ENCODE data around the gene KCNT1. TPM values are rescaled to one million over a fixed set of nuclear protein-coding genes. Genes with fewer than 3 reads are reported as not detected.

Gene KCNT1
- total and polyA plus RNA-seq, 2 donors (not counting 3 experiments of a cell fraction or from before 2014, with no cell fraction given): not detected

GRCh38 chr9:135737840-135738521, 36.0 kb downstream of the KCNT1 start:
- dilution Hi-C loops (cut with MboI; ENCODE audit: extremely low pct_ligation_motif_present, low sequenced_read_pairs): no loop called here
- TF ChIP-seq GATA2 (IDR thresholded peaks at IDR 0.05; ENCODE audit: insufficient read depth, insufficient read length, low read depth, low read length) (no peak), MYC (IDR thresholded peaks at IDR 0.05; ENCODE audit: low read depth, low read length) (no peak), POLR2AphosphoS5 (IDR thresholded peaks at IDR 0.05; ENCODE audit: insufficient read depth, low read depth, low read length) (no peak), FOS (IDR thresholded peaks at IDR 0.05; ENCODE audit: borderline replicate concordance, insufficient read depth, low read length) (no peak)

More at GRCh38 chr9:135737840-135738521, 36.0 kb downstream of the KCNT1 start:
- intact Hi-C loops (cut with micrococcal nuclease): loop anchor here (5.0 kb wide), 1 partner anchor 36 kb away; the partner anchor contains the start of gene KCNT1
- DNase-seq (ENCODE audit: low read depth, low spot score) (no peak), FAIRE-seq (no peak)
- H3K4me1 ChIP-seq (ENCODE audit: control insufficient read depth, extremely low read depth, insufficient read depth, low read length): no peaks in the 10 kb centered on the region
- POLR2A ChIA-PET: no interaction called here
- no peaks in the 10 kb centered on the region for H3K9me1 ChIP-seq (replicated peaks; ENCODE audit: control insufficient read depth, extremely low read depth, insufficient read depth, low read length)
- H3K4me3 ChIP-seq (replicated peaks in 1 of 3; ENCODE audit: insufficient read depth in 1 of 3, low read depth in 1 of 3, low read length in 3 of 3): no peak overlapping the region
- no peaks in the 10 kb centered on the region for H3K79me2 ChIP-seq (ENCODE audit: control insufficient read depth, insufficient read depth, low read length)
- H3K27me3 ChIP-seq (ENCODE audit: control insufficient read depth in 2 of 2, insufficient read depth in 2 of 2, low read length in 2 of 2): peaks cover 2 to 7% of the 10 kb centered on the region in 2 experiments
- BruUV-seq (replicated peaks): no TSS peak
- no peak overlapping the region for H3K27ac ChIP-seq (ENCODE audit: insufficient read depth, low read depth, low read length)
- H3K9ac ChIP-seq (replicated peaks; ENCODE audit: extremely low read depth, insufficient read depth, low read length): no peak overlapping the region
- CTCF ChIA-PET: interaction anchor here (0.7 kb wide), 1 partner anchor 8 kb away, joined by 3 read pairs; no protein-coding TSS in a partner anchor
- no peaks in the 10 kb centered on the region for H3K9me3 ChIP-seq (replicated peaks; ENCODE audit: control insufficient read depth, insufficient read depth, low read length)
- no peak overlapping the region for H2AFZ ChIP-seq (ENCODE audit: low read depth, low read length)
- H3K4me2 ChIP-seq (ENCODE audit: insufficient read depth, low read length): no peak overlapping the region
- no peaks in the 10 kb centered on the region for H3K36me3 ChIP-seq (ENCODE audit: control insufficient read depth in 2 of 2, extremely low read depth in 1 of 2, insufficient read depth in 2 of 2, low read length in 2 of 2)
- H4K20me1 ChIP-seq (replicated peaks; ENCODE audit: control insufficient read depth, extremely low read depth, insufficient read depth, low read length): no peaks in the 10 kb centered on the region
